Endodermal cell (in vitro differentiated cells): Measurements from ENCODE around the gene ITK. TPM values are rescaled to one million over a fixed set of nuclear protein-coding genes. Genes with fewer than 3 reads are reported as not detected.
A peak's percentile ranks its signal among the peaks of the same experiment; 100 is the strongest.

Experiments
- DNase-seq: peaks from one replicate; pipeline ENCODE4 v3.0.0-alpha.2; 2017
- H3K27ac ChIP-seq: 2 replicates; pipeline ENCODE4 v1.5.1; 2013; ENCODE audit warnings: mild to moderate bottlenecking, low read depth, low read length, moderate library complexity
- H3K27me3 ChIP-seq: 2 replicates; pipeline ENCODE4 v1.6.1; 2013; ENCODE audit warnings: mild to moderate bottlenecking, low read length, moderate library complexity; ENCODE audit not compliant: insufficient read depth, control insufficient read depth, poor library complexity, severe bottlenecking
- H3K36me3 ChIP-seq: 2 replicates; pipeline ENCODE4 v1.7.0; 2013; ENCODE audit warnings: mild to moderate bottlenecking, low read length, moderate library complexity; ENCODE audit not compliant: control insufficient read depth, insufficient read depth
- H3K4me1 ChIP-seq: one replicate; pipeline ENCODE4 v1.7.0; 2013; ENCODE audit warnings: low read length; ENCODE audit not compliant: control insufficient read depth, insufficient read depth
- H3K4me3 ChIP-seq: 2 replicates; pipeline ENCODE4 v1.5.1; 2013; ENCODE audit warnings: mild to moderate bottlenecking, low read length, moderate library complexity
- H3K9ac ChIP-seq: 2 replicates; pipeline ENCODE4 v1.6.1; 2013; ENCODE audit warnings: mild to moderate bottlenecking, low read length, moderate library complexity; ENCODE audit not compliant: poor library complexity, severe bottlenecking; ENCODE audit errors: extremely low read depth
- H3K9me3 ChIP-seq: 2 replicates; pipeline ENCODE4 v1.6.1; 2013; ENCODE audit warnings: mild to moderate bottlenecking, low read length, moderate library complexity; ENCODE audit not compliant: control insufficient read depth
- H3K27ac Mint-ChIP-seq: 2 replicates; pipeline ENCODE4 v1.8.0; 2020; ENCODE audit warnings: mixed read lengths
- H3K27me3 Mint-ChIP-seq: 2 replicates; pipeline ENCODE4 v1.8.0; 2021; ENCODE audit warnings: mild to moderate bottlenecking, mixed read lengths; ENCODE audit not compliant: insufficient read depth
- H3K36me3 Mint-ChIP-seq: 2 replicates; pipeline ENCODE4 v1.8.0; 2020; ENCODE audit warnings: low read depth, mixed read lengths
- H3K4me1 Mint-ChIP-seq: 2 replicates; pipeline ENCODE4 v1.8.0; 2020; ENCODE audit warnings: mixed read lengths
- H3K4me3 Mint-ChIP-seq: 2 replicates; pipeline ENCODE4 v1.8.0; 2020; ENCODE audit warnings: mild to moderate bottlenecking, moderate library complexity, mixed read lengths
- H3K9me3 Mint-ChIP-seq: 2 replicates; pipeline ENCODE4 v1.8.0; 2020; ENCODE audit warnings: mild to moderate bottlenecking, mixed read lengths
- WGBS, 2 experiments: methylation state at CpG; one replicate each; pipeline versions ENCODE4 v1.1.5 to v1.1.7; 2013; ENCODE audit warnings: missing lambda C conversion rate in 2 of 2, mixed read lengths in 1 of 2; ENCODE audit not compliant: insufficient coverage in 1 of 2, insufficient read length in 1 of 2; 5-methylcytosine and 5-hydroxymethylcytosine counted together
- total RNA-seq, 2 donors: library from RNA; stranded (reverse); fragmentation: NEBNext Ultra II Directional in 1 of 2; extraction: Animal tissue kit (Norgen Biotek cat#: 25700) in 1 of 2; gene quantifications; 2 replicates in 1 of 2; 3 replicates in 1 of 2; pipeline ENCODE4 v1.2.1, GENCODE V29; 2021
- TF ChIP-seq, protein P1 (sequence below): fragments of 200-600 bp; sonication (generic); conservative IDR thresholded peaks from 2 replicates; pipeline ENCODE4 v1.5.0; 2021; ENCODE audit warnings: antibody characterized with exemption, mild to moderate bottlenecking

The ITK gene
- total RNA-seq, 2 donors from 2014 or later, result 0.31 to 0.38 TPM

- Mint-ChIP-seq H3K4me3 (no peak overlapping the region), H3K27ac (no peak overlapping the region), H3K36me3 (no peaks in the 10 kb centered on the region), H3K27me3 (peaks cover 3% of the 10 kb centered on the region), H3K9me3 (no peaks in the 10 kb centered on the region), H3K4me1 (no peaks in the 10 kb centered on the region)
- no peaks in the 10 kb centered on the region for H3K27me3 ChIP-seq
- no peak overlapping the region for H3K9ac ChIP-seq
- 0 to 8% methylated on average over 1 to 2 of the region's 2 CpGs for WGBS, 2 experiments
- no peaks in the 10 kb centered on the region for H3K9me3 ChIP-seq
- no peaks in the 10 kb centered on the region for H3K36me3 ChIP-seq
- no peaks in the 10 kb centered on the region for H3K4me1 ChIP-seq
- H3K4me3 ChIP-seq, result no peak overlapping the region
- TF ChIP-seq, protein P1, sequence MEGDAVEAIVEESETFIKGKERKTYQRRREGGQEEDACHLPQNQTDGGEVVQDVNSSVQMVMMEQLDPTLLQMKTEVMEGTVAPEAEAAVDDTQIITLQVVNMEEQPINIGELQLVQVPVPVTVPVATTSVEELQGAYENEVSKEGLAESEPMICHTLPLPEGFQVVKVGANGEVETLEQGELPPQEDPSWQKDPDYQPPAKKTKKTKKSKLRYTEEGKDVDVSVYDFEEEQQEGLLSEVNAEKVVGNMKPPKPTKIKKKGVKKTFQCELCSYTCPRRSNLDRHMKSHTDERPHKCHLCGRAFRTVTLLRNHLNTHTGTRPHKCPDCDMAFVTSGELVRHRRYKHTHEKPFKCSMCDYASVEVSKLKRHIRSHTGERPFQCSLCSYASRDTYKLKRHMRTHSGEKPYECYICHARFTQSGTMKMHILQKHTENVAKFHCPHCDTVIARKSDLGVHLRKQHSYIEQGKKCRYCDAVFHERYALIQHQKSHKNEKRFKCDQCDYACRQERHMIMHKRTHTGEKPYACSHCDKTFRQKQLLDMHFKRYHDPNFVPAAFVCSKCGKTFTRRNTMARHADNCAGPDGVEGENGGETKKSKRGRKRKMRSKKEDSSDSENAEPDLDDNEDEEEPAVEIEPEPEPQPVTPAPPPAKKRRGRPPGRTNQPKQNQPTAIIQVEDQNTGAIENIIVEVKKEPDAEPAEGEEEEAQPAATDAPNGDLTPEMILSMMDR, result peak; percentile 89
- no peak overlapping the region for H3K27ac ChIP-seq
- DNase-seq, result peak; percentile 89
Observed at GRCh38 chr5:157253547-157253946, 72.9 kb downstream of the ITK start.

- no peak for DNase-seq
- WGBS, 2 experiments, result 92% methylated on average over 3 of the region's 6 CpGs; no CpG with 5 or more reads in 1 of the 2 experiments
- Histone ChIP-seq H3K4me1 (no peaks in the 10 kb centered on the region), H3K36me3 (no peaks in the 10 kb centered on the region), H3K4me3 (no peak overlapping the region), H3K27me3 (peaks cover 4% of the 10 kb centered on the region), H3K27ac (no peak overlapping the region), H3K9ac (no peak overlapping the region), H3K9me3 (no peaks in the 10 kb centered on the region)
- Mint-ChIP-seq H3K27me3 (peaks cover 7% of the 10 kb centered on the region), H3K36me3 (no peaks in the 10 kb centered on the region), H3K9me3 (no peaks in the 10 kb centered on the region), H3K4me3 (no peak overlapping the region), H3K4me1 (no peaks in the 10 kb centered on the region), H3K27ac (no peak overlapping the region)
- TF ChIP-seq, protein P1, result no peak
Observed at GRCh38 chr5:157258450-157258849, 77.8 kb downstream of the ITK start.

DNA sequence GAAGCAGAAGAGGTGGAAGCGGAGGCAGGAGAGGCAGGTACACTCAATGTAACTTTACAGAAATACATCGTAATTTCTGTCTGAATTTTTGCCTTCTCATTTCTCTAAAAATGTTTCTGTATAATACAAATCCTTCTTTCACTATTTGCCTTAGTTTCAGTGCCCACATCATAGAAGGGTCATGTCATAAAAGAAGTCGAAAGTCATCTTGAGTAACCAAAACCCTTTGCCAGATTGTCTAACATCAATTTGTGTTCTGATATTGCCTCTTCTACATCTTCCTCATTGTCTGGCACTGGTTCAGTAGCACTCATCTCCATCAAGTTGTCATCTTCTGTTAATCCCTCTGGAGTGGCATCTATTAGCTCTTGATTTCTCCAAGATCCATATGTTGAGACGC, 79.1 kb downstream of the ITK start:
- Histone ChIP-seq H3K36me3 (no peaks in the 10 kb centered on the region), H3K9ac (no peak overlapping the region), H3K27ac (no peak overlapping the region), H3K4me1 (no peaks in the 10 kb centered on the region), H3K9me3 (no peaks in the 10 kb centered on the region), H3K4me3 (no peak overlapping the region), H3K27me3 (peaks cover 9% of the 10 kb centered on the region)
- 91 to 95% methylated on average over 3 to 4 of the region's 4 CpGs for WGBS, 2 experiments
- H3K27ac Mint-ChIP-seq, result no peak overlapping the region
- no peaks in the 10 kb centered on the region for H3K36me3 Mint-ChIP-seq
- H3K27me3 Mint-ChIP-seq, result peaks cover 17% of the 10 kb centered on the region
- TF ChIP-seq, protein P1, result no peak
- H3K4me1 Mint-ChIP-seq, result no peaks in the 10 kb centered on the region
- no peak for DNase-seq
- H3K4me3 Mint-ChIP-seq, result no peak overlapping the region
- no peaks in the 10 kb centered on the region for H3K9me3 Mint-ChIP-seq
